RWPE1 (cell line): ENCODE data around the gene CASK.

Experiments used
- CTCF ChIA-PET: fragments of 350-600 bp; sonication (Branson Sonifier 250); formaldehyde crosslinking; extraction: SDS; loops from one replicate; lab custom pipeline; 2021; lab: Yijun Ruan, JAX
- POLR2A ChIA-PET: fragments of 400-600 bp; formaldehyde crosslinking; extraction: SDS; loops from one replicate; lab custom pipeline; 2020; ENCODE audit warnings: antibody characterized with exemption; ENCODE audit not compliant: low non-redundant PET; lab: Yijun Ruan, JAX
- DNase-seq: peaks from one replicate; pipeline ENCODE4 v3.0.0; 2012; ENCODE audit warnings: low spot score
- H3K27ac ChIP-seq: fragments of 450-650 bp; 2 replicates; pipeline ENCODE4 v1.5.1; 2017
- CTCF ChIP-seq: fragments of 450-650 bp; conservative IDR thresholded peaks from 2 replicates; pipeline ENCODE4 v1.5.1; 2017; ENCODE audit warnings: low read depth, mild to moderate bottlenecking

CASK gene

DNA sequence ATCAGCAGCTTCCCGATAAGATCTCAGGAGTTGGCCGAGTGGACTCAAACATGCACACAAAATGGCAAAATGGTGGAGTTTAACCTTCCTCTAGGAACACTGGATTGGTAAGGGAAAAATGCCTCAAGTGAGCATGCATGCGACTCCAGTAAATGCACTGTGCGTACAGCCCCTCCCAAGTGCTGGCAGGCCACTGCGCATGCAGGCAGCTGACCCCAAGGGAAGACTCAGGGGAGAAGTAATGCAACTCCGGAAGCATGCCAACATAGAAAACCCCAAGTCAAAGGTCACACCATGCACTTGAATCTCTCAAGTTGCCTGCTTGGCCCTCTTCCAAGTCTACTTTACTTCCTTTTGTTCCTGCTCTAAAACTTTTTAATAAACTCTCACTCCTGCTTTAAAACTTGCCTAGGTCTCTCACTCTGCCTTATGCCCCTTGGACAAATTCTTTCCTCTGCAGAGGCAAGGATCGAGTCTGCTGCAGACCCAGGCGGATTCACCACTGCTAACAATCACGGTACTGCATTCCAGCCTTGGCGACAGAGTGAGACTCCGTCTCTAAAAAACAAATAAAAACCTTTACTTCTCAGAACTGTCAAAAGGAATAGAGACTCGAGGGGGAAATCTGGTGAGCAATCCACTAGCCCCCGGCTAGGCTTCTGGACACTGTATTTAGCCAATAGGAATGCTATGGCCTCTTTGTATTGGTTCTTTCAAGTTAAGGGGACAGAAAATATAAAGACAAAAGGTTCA lies 442.7 kb downstream of the CASK start:
- DNase-seq = no peak
- CTCF ChIA-PET = no interaction called here
- TF ChIP-seq CTCF = no peak
- POLR2A ChIA-PET = no interaction called here
- H3K27ac ChIP-seq = no peak overlapping the region

GRCh38 chrX:41478381-41478911 lies 444.9 kb downstream of the CASK start:
- ChIA-PET CTCF (interaction anchor here (0.7 kb wide), 1 partner anchor 619 kb away, joined by 3 read pairs; no protein-coding TSS in a partner anchor), POLR2A (interaction anchor here (0.7 kb wide), 1 partner anchor 1774 kb away, joined by 7 read pairs; no protein-coding TSS in a partner anchor)
- DNase-seq = no peak
- H3K27ac ChIP-seq = no peak overlapping the region
- TF ChIP-seq CTCF = no peak

GRCh38 chrX:41475591-41476241 lies 447.6 kb downstream of the CASK start:
- POLR2A ChIA-PET = no interaction called here
- CTCF ChIA-PET = no interaction called here
- H3K27ac ChIP-seq = no peak overlapping the region
- TF ChIP-seq CTCF = no peak
- DNase-seq = no peak

- ChIA-PET CTCF (no interaction called here), POLR2A (no interaction called here)
- no peak for DNase-seq
- no peak overlapping the region for H3K27ac ChIP-seq
- TF ChIP-seq CTCF = no peak
Measured at GRCh38 chrX:41475191-41475590, 448.2 kb downstream of the CASK start.

GRCh38 chrX:41474726-41475100 lies 448.6 kb downstream of the CASK start:
- TF ChIP-seq CTCF = no peak
- no peak for DNase-seq
- H3K27ac ChIP-seq = no peak overlapping the region
- CTCF ChIA-PET = no interaction called here
- POLR2A ChIA-PET = no interaction called here

DNA sequence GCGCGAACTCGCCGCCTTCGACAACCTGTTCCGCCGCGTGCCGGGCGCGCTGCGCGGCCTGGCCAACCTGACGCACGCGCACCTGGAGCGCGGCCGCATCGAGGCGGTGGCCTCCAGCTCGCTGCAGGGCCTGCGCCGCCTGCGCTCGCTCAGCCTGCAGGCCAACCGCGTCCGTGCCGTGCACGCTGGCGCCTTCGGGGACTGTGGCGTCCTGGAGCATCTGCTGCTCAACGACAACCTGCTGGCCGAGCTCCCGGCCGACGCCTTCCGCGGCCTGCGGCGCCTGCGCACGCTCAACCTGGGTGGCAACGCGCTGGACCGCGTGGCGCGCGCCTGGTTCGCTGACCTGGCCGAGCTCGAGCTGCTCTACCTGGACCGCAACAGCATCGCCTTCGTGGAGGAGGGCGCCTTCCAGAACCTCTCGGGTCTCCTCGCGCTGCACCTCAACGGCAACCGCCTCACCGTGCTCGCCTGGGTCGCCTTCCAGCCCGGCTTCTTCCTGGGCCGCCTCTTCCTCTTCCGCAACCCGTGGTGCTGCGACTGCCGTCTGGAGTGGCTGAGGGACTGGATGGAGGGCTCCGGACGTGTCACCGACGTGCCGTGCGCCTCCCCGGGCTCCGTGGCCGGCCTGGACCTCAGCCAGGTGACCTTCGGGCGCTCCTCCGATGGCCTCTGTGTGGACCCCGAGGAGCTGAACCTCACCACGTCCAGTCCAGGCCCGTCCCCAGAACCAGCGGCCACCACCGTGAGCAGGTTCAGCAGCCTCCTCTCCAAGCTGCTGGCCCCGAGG lies 449.2 kb downstream of the CASK start:
- ChIA-PET POLR2A (no interaction called here), CTCF (no interaction called here)
- DNase-seq = no peak
- TF ChIP-seq CTCF = no peak
- no peak overlapping the region for H3K27ac ChIP-seq
